Measurements from ENCODE around the gene RNU6-1. TPM values are rescaled to one million over a fixed set of nuclear protein-coding genes. Genes with fewer than 3 reads are reported as not detected.
A peak's percentile ranks its signal among the peaks of the same experiment; 100 is the strongest.

Gene RNU6-1
- total RNA-seq, result not detected
- long read RNA-seq, result 0 reads

DNA sequence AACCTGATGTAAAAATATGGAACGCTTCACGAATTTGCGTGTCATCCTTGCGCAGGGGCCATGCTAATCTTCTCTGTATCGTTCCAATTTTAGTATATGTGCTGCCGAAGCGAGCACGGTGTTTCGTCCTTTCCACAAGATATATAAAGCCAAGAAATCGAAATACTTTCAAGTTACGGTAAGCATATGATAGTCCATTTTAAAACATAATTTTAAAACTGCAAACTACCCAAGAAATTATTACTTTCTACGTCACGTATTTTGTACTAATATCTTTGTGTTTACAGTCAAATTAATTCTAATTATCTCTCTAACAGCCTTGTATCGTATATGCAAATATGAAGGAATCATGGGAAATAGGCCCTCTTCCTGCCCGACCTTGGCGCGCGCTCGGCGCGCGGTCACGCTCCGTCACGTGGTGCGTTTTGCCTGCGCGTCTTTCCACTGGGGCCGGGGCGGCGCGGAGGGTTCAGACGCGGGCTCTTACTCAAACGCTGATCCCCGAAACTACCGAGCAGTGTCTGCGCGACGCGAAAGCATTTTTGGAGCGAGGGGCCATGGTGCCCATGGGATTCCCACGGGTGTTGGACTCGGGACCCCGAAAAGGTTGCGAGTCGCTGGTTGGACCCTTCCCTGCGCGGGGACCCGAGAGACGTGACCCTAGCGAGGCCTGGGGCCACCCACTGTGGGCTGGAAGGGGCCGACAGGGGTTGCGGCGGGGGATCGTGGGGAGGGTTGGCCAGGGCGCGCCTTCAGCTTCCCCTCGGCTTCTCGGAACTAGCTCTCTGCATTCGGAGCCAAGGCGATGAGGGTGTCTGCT, at the start of gene RNU6-1:
Gene RNU6-1, minus strand, starts transcription at position 117 of the 820 bp plus-strand sequence.
- Histone ChIP-seq H3K27me3 (peaks cover 0 to 10% of the 10 kb centered on the region in 2 donors), H3K4me3 (peak within 1 kb of the TSS; percentile 71 to 95 (median 71)), H3K4me1 (peaks cover 0 to 26% (median 11%) of the 10 kb centered on the region in 4 donors), H3K9me3 (no peaks in the 10 kb centered on the region), H3K27ac (peak within 1 kb of the TSS; percentile 92 to 93 (median 92)), H3K36me3 (no peaks in the 10 kb centered on the region)
- intact Hi-C loops (cut with DNase I), result loop anchor here in 1 of 2 donors (10.0 kb wide), 2 partner anchors 335 to 375 kb away; no protein-coding TSS in a partner anchor
- TF ChIP-seq, protein P1, sequence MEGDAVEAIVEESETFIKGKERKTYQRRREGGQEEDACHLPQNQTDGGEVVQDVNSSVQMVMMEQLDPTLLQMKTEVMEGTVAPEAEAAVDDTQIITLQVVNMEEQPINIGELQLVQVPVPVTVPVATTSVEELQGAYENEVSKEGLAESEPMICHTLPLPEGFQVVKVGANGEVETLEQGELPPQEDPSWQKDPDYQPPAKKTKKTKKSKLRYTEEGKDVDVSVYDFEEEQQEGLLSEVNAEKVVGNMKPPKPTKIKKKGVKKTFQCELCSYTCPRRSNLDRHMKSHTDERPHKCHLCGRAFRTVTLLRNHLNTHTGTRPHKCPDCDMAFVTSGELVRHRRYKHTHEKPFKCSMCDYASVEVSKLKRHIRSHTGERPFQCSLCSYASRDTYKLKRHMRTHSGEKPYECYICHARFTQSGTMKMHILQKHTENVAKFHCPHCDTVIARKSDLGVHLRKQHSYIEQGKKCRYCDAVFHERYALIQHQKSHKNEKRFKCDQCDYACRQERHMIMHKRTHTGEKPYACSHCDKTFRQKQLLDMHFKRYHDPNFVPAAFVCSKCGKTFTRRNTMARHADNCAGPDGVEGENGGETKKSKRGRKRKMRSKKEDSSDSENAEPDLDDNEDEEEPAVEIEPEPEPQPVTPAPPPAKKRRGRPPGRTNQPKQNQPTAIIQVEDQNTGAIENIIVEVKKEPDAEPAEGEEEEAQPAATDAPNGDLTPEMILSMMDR (IDR thresholded peaks at IDR 0.05), result no peak
- peak; percentile 82 for TF ChIP-seq POLR2A (IDR thresholded peaks at IDR 0.05)
- peak; percentile 94 to 96 (median 95) for DNase-seq
- ATAC-seq, result peak; percentile 86 to 91 (median 88)
- WGBS (ENCODE audit: insufficient coverage, low coverage, low lambda C conversion rate, missing lambda C conversion rate), result under 1% methylated on average over 31 of the region's 62 CpGs

DNA sequence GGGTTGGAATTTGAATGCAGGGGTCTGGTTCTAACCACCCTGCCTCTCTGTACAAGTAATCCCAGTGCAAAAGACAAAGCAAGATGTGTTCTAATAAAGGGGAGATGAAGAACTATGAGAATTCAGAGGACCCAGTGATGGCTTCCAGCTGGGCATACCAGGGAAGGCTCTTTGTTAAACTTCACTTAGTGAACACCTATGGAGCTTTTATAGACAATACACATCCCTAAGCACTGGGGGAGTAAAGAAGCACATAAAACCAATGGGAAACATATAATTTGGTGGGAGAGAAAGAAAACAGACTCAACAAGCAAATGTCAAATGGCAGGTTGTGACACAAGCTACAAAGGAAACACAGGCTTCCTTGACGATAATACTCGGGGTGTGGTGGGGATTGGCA, 47.9 kb upstream of the RNU6-1 start:
- TF ChIP-seq, protein P1 (IDR thresholded peaks at IDR 0.05), result no peak
- TF ChIP-seq POLR2A (IDR thresholded peaks at IDR 0.05), result no peak
- WGBS (ENCODE audit: insufficient coverage, low coverage, low lambda C conversion rate, missing lambda C conversion rate), result 68% methylated on average over 2 of the region's 2 CpGs
- no peaks in the 10 kb centered on the region for H3K36me3 ChIP-seq
- H3K4me1 ChIP-seq, result peaks cover 0 to 6% (median 0%) of the 10 kb centered on the region in 4 donors
- H3K9me3 ChIP-seq, result no peaks in the 10 kb centered on the region
- ATAC-seq (no peak), DNase-seq (no peak)
- H3K27me3 ChIP-seq, result no peaks in the 10 kb centered on the region
- H3K27ac ChIP-seq, result no peak overlapping the region
- H3K4me3 ChIP-seq, result no peak overlapping the region
- intact Hi-C loops (cut with DNase I), result no loop called here

DNA sequence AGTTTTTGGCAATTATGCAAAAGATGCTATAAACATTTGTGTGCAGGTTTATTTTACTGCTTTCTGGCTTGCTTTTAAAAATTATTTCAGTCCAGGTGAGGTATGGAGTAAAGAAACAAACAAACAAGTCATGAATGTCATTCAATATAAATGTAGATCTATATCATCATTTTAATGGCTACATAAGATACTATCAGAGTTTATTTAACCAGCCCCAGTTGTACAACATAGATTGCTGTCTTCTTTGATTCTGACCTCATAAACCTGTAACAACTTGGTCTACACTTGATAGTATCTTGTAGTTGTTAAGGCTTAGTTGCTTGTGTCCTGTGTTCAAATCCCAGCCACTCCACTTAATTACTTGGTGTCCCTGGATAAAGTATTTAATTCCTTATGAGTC, 46.0 kb upstream of the RNU6-1 start:
- TF ChIP-seq, protein P1 (IDR thresholded peaks at IDR 0.05), result no peak
- no peak for TF ChIP-seq POLR2A (IDR thresholded peaks at IDR 0.05)
- Histone ChIP-seq H3K36me3 (no peaks in the 10 kb centered on the region), H3K4me3 (no peak overlapping the region), H3K9me3 (no peaks in the 10 kb centered on the region), H3K27ac (no peak overlapping the region), H3K4me1 (no peaks in the 10 kb centered on the region), H3K27me3 (no peaks in the 10 kb centered on the region)
- ATAC-seq (no peak), DNase-seq (no peak)
- intact Hi-C loops (cut with DNase I), result no loop called here

DNA sequence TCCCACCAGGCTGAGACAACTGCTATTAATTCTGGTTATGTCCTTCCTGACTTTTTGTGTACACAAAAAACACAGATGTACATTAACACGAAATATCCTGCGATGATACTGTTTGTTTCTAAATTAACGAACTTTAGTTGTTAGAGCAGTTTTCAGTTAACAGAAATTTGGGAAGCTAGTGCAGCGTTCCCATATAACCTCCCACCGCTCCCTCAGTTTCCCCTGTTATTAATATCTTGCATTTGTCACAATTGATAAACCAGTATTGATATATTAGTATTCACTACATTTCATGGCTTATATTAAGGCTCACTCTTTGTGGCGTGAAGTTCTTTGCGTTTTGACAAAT, 45.3 kb upstream of the RNU6-1 start:
- 48% methylated on average over 7 of the region's 7 CpGs for WGBS (ENCODE audit: insufficient coverage, low coverage, low lambda C conversion rate, missing lambda C conversion rate)
- H3K4me3 ChIP-seq, result peak overlapping the region; percentile 41 to 53 (median 49)
- intact Hi-C loops (cut with DNase I), result no loop called here
- H3K4me1 ChIP-seq, result no peaks in the 10 kb centered on the region
- H3K9me3 ChIP-seq, result no peaks in the 10 kb centered on the region
- ATAC-seq (no peak), DNase-seq (no peak)
- no peaks in the 10 kb centered on the region for H3K27me3 ChIP-seq
- TF ChIP-seq POLR2A (IDR thresholded peaks at IDR 0.05), result no peak
- H3K36me3 ChIP-seq, result no peaks in the 10 kb centered on the region
- peak overlapping the region; percentile 58 to 91 (median 87) for H3K27ac ChIP-seq

DNA sequence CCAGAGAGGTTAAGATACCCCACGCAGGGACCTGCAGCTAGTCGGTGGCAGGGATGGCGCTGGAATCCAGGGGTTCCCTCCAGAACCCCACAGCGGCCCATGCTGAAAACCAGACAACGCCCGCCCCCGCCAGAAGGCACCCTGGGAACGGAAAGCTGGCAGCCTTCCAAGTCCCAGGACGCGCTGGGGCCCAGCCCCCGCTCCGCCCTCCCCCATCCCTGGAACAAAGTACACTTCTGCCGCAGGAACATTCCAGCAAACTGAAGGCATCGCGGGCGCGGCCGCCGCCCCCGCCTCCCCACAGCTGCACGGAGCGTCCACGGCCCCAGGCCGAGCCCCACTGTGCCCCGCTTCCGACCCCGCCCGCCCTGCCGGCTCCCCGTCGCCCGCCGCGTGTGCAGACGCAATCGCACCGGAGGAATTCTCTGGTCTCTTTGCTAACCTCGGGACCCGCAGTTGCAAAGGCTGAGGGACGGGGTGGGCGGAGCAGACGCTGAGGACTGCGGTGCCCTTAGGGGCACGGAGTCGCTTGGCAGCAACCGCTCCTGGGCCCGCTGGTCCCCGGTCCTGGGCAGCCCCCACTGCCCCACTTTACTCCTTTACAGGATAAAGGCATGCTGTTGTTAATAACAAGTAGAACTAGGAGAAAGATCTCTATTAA, 44.8 kb upstream of the RNU6-1 start:
- Histone ChIP-seq H3K4me1 (no peaks in the 10 kb centered on the region), H3K27me3 (no peaks in the 10 kb centered on the region), H3K4me3 (peak overlapping the region; percentile 41 to 53 (median 49)), H3K9me3 (no peaks in the 10 kb centered on the region), H3K27ac (peak overlapping the region; percentile 58 to 91 (median 87)), H3K36me3 (no peaks in the 10 kb centered on the region)
- intact Hi-C loops (cut with DNase I), result no loop called here
- DNase-seq, result peak; percentile 89 to 95 (median 89)
- TF ChIP-seq POLR2A (IDR thresholded peaks at IDR 0.05), result peak; percentile 69
- TF ChIP-seq, protein P1 (IDR thresholded peaks at IDR 0.05), result no peak
- WGBS (ENCODE audit: insufficient coverage, low coverage, low lambda C conversion rate, missing lambda C conversion rate), result under 1% methylated on average over 26 of the region's 48 CpGs
- peak; percentile 94 to 96 (median 94) for ATAC-seq

Measured in right lobe of liver (tissue), 6 donors.